ENCODE results near the gene ZNF142. TPM values are rescaled to one million over a fixed set of nuclear protein-coding genes. Genes with fewer than 3 reads are reported as not detected.

The ZNF142 gene
- total and polyA plus RNA-seq, 2 donors (not counting 1 experiment from before 2014, with no cell fraction given), result 4.3 to 7.3 TPM

- Histone ChIP-seq H3K4me3 (replicated peaks in 1 of 4; ENCODE audit: control extremely low read depth in 1 of 4, insufficient read depth in 1 of 4, low read depth in 3 of 4, low read length in 4 of 4) (no peak overlapping the region), H3K79me2 (ENCODE audit: control insufficient read depth, insufficient read depth, low read length) (no peaks in the 10 kb centered on the region), H3K9me3 (ENCODE audit: control insufficient read depth, insufficient read depth, low read depth, low read length) (no peaks in the 10 kb centered on the region), H3K9ac (ENCODE audit: insufficient read depth, low read length) (no peak overlapping the region), H3K27ac (ENCODE audit: insufficient read depth, low read length) (no peak overlapping the region), H3K4me2 (ENCODE audit: extremely low read depth, insufficient read depth, low read length) (no peak overlapping the region), H3K27me3 (ENCODE audit: control insufficient read depth, insufficient read depth, low read length) (no peaks in the 10 kb centered on the region), H3K36me3 (ENCODE audit: control insufficient read depth, insufficient read depth, low read length) (peaks cover 16% of the 10 kb centered on the region), H2AFZ (ENCODE audit: low read length) (no peak overlapping the region), H4K20me1 (ENCODE audit: control insufficient read depth, extremely low read depth, insufficient read depth, low read length) (no peaks in the 10 kb centered on the region), H3K4me1 (ENCODE audit: control insufficient read depth, extremely low read depth, insufficient read depth, low read length) (no peaks in the 10 kb centered on the region)
- no peak for DNase-seq (ENCODE audit: low read depth in 2 of 2)
- TF ChIP-seq, protein P1, sequence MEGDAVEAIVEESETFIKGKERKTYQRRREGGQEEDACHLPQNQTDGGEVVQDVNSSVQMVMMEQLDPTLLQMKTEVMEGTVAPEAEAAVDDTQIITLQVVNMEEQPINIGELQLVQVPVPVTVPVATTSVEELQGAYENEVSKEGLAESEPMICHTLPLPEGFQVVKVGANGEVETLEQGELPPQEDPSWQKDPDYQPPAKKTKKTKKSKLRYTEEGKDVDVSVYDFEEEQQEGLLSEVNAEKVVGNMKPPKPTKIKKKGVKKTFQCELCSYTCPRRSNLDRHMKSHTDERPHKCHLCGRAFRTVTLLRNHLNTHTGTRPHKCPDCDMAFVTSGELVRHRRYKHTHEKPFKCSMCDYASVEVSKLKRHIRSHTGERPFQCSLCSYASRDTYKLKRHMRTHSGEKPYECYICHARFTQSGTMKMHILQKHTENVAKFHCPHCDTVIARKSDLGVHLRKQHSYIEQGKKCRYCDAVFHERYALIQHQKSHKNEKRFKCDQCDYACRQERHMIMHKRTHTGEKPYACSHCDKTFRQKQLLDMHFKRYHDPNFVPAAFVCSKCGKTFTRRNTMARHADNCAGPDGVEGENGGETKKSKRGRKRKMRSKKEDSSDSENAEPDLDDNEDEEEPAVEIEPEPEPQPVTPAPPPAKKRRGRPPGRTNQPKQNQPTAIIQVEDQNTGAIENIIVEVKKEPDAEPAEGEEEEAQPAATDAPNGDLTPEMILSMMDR (conservative IDR thresholded peaks at IDR 0.05 in 1 of 2, IDR thresholded peaks at IDR 0.05 in 1 of 2; ENCODE audit: low read depth in 1 of 2, low read length in 2 of 2), result no peak
- TF ChIP-seq EZH2 (IDR thresholded peaks at IDR 0.05; ENCODE audit: low read length, missing control alignments), result no peak
These were observed 16.6 kb downstream of the ZNF142 start for GRCh38 chr2:218642786-218643185.

DNA sequence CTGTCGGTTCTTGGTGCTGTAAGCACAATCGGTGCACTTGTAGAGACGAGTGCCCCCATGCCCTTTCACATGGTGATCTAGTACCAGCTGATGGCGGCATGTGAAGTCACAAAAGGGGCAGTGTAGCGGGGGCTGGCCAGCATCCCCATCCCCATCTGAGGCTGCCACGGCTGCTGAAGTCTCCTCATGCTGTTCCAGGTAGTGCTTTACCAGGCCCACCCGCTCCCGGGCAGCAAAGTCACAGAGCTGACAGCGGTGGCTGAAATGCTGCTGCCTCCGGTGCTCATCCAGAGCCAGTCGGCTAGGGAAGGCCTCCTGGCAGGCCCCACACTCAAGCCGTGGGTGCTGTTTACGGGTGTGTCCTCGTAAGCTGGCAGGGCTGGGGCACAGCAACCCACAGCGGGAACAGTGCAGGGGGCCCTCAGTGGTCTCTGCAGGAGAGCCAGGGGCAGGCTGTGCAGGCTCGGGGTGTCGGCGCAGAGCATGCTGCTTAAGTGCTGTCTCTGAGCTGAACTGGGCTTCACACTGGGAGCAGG lies 17.2 kb downstream of the ZNF142 start:
- Histone ChIP-seq H3K27ac (ENCODE audit: insufficient read depth, low read length) (no peak overlapping the region), H2AFZ (ENCODE audit: low read length) (no peak overlapping the region), H3K79me2 (ENCODE audit: control insufficient read depth, insufficient read depth, low read length) (no peaks in the 10 kb centered on the region), H3K4me1 (ENCODE audit: control insufficient read depth, extremely low read depth, insufficient read depth, low read length) (no peaks in the 10 kb centered on the region), H3K36me3 (ENCODE audit: control insufficient read depth, insufficient read depth, low read length) (peaks cover 19% of the 10 kb centered on the region), H3K4me2 (ENCODE audit: extremely low read depth, insufficient read depth, low read length) (no peak overlapping the region), H4K20me1 (ENCODE audit: control insufficient read depth, extremely low read depth, insufficient read depth, low read length) (no peaks in the 10 kb centered on the region), H3K4me3 (replicated peaks in 1 of 4; ENCODE audit: control extremely low read depth in 1 of 4, insufficient read depth in 1 of 4, low read depth in 3 of 4, low read length in 4 of 4) (no peak overlapping the region), H3K27me3 (ENCODE audit: control insufficient read depth, insufficient read depth, low read length) (no peaks in the 10 kb centered on the region), H3K9ac (ENCODE audit: insufficient read depth, low read length) (no peak overlapping the region), H3K9me3 (ENCODE audit: control insufficient read depth, insufficient read depth, low read depth, low read length) (no peaks in the 10 kb centered on the region)
- DNase-seq (ENCODE audit: low read depth in 2 of 2), result no peak
- TF ChIP-seq, protein P1 (conservative IDR thresholded peaks at IDR 0.05 in 1 of 2, IDR thresholded peaks at IDR 0.05 in 1 of 2; ENCODE audit: low read depth in 1 of 2, low read length in 2 of 2), result no peak
- no peak for TF ChIP-seq EZH2 (IDR thresholded peaks at IDR 0.05; ENCODE audit: low read length, missing control alignments)

DNA sequence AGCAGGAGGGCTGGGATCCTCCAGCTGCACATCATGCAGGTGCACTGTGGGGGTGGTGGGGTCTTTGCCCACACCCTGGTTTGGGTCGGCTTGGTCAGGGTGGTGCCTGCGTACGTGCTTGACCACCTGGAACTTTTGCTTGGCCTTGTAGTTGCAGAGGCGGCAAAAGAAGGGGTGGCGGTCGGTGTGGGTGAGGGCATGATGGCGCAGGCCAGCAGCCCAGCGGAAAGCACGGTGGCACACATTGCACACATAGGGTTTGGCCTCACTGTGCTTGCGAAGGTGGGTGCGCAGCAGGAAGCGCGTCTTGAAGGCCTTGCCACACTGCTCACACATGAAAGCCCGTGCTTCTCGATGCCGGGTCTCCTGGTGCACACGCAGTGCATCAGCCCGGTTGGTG lies 21.1 kb downstream of the ZNF142 start:
- H3K9me3 ChIP-seq (ENCODE audit: control insufficient read depth, insufficient read depth, low read depth, low read length), result no peaks in the 10 kb centered on the region
- no peak overlapping the region for H3K9ac ChIP-seq (ENCODE audit: insufficient read depth, low read length)
- H3K4me1 ChIP-seq (ENCODE audit: control insufficient read depth, extremely low read depth, insufficient read depth, low read length), result no peaks in the 10 kb centered on the region
- no peak for TF ChIP-seq EZH2 (IDR thresholded peaks at IDR 0.05; ENCODE audit: low read length, missing control alignments)
- TF ChIP-seq, protein P1 (conservative IDR thresholded peaks at IDR 0.05 in 1 of 2, IDR thresholded peaks at IDR 0.05 in 1 of 2; ENCODE audit: low read depth in 1 of 2, low read length in 2 of 2), result no peak
- H3K27me3 ChIP-seq (ENCODE audit: control insufficient read depth, insufficient read depth, low read length), result no peaks in the 10 kb centered on the region
- no peak overlapping the region for H3K27ac ChIP-seq (ENCODE audit: insufficient read depth, low read length)
- no peaks in the 10 kb centered on the region for H3K79me2 ChIP-seq (ENCODE audit: control insufficient read depth, insufficient read depth, low read length)
- H4K20me1 ChIP-seq (ENCODE audit: control insufficient read depth, extremely low read depth, insufficient read depth, low read length), result no peaks in the 10 kb centered on the region
- peaks cover 28% of the 10 kb centered on the region for H3K36me3 ChIP-seq (ENCODE audit: control insufficient read depth, insufficient read depth, low read length)
- H3K4me3 ChIP-seq (replicated peaks in 1 of 4; ENCODE audit: control extremely low read depth in 1 of 4, insufficient read depth in 1 of 4, low read depth in 3 of 4, low read length in 4 of 4), result no peak overlapping the region
- H3K4me2 ChIP-seq (ENCODE audit: extremely low read depth, insufficient read depth, low read length), result no peak overlapping the region
- no peak for DNase-seq (ENCODE audit: low read depth in 2 of 2)
- no peak overlapping the region for H2AFZ ChIP-seq (ENCODE audit: low read length)

Data from fibroblast of lung (primary cell).